Brain microvascular endothelial cell (primary cell): ENCODE data around the gene AKAP12.

Experiments
- DNase-seq: peaks from one replicate; pipeline ENCODE4 v3.0.0-alpha.2; 2020
- H3K27ac ChIP-seq: fragments of 250-450 bp; sonication (Bioruptor Pico); 2 replicates; pipeline ENCODE4 v1.5.1; 2020; ENCODE audit warnings: mild to moderate bottlenecking, moderate library complexity
- H3K27me3 ChIP-seq: fragments of 250-450 bp; sonication (Bioruptor Pico); replicated peaks from 2 replicates; pipeline ENCODE4 v1.5.1; 2020; ENCODE audit warnings: mild to moderate bottlenecking
- H3K36me3 ChIP-seq: fragments of 250-450 bp; sonication (Bioruptor Pico); replicated peaks from 2 replicates; pipeline ENCODE4 v1.5.1; 2020; ENCODE audit warnings: mild to moderate bottlenecking
- H3K4me3 ChIP-seq: 2 replicates; pipeline ENCODE4 v1.5.1; 2011; ENCODE audit warnings: low read depth, mild to moderate bottlenecking, control low read depth, low read length, moderate library complexity
- CTCF ChIP-seq: IDR thresholded peaks from 2 replicates; pipeline ENCODE4 v1.5.1; 2011; ENCODE audit warnings: low read depth, mild to moderate bottlenecking, moderate library complexity, low read length, control low read depth, inconsistent platforms; ENCODE audit errors: missing control alignments
- in situ Hi-C: cut with HindIII; loops from 2 replicates; pipeline ENCODE4 v1.10.0; 2017; ENCODE audit warnings: low sequenced_read_pairs, low pct_ligation_motif_present

Gene AKAP12

DNA sequence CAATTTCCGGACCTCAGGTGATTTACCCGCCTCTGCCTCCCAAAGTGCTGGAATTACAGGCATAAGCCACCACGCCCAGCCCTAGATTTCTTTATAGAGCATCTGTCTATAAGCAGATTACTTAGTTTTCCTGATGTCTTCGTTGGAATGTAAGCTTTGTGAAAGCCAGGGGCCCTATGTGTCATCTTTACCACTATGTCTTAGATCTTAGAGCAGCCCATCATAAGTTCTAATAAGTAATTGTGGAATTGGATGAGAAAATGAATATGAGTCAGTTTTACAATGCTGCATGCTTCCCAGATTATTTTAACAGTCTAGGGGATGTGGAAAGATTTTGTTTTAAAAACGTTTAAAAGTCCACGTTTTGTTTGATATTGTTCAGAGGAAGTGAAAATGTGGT is 160.7 kb downstream of the AKAP12 start:
- in situ Hi-C loops, result no loop called here
- Histone ChIP-seq H3K36me3 (peaks cover 22% of the 10 kb centered on the region), H3K27ac (peak overlapping the region; percentile 17), H3K4me3 (no peak overlapping the region), H3K27me3 (no peaks in the 10 kb centered on the region)
- peak; percentile 47 for DNase-seq
- no peak for TF ChIP-seq CTCF

DNA sequence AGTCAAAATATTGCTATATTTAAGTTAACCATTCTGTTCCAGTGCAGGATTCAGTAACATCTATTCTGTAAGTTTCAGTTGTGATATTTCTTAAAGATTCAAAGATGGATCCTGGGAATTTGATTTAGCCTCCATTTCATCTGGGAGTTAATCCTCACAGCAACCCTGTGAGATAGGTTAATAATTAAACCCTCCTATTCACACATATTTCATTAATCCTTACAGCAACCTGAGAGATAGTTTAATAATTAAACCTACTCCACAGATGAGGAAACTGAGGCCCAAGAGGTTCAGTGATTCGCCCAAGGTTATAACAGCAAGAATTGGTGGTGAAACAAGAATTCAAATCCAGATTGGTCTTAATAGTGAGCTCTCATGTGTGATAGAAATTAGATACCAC is 162.5 kb downstream of the AKAP12 start:
- no peak for TF ChIP-seq CTCF
- H3K27ac ChIP-seq, result no peak overlapping the region
- peaks cover 25% of the 10 kb centered on the region for H3K36me3 ChIP-seq
- no peaks in the 10 kb centered on the region for H3K27me3 ChIP-seq
- no peak for DNase-seq
- in situ Hi-C loops, result no loop called here
- H3K4me3 ChIP-seq, result no peak overlapping the region

DNA sequence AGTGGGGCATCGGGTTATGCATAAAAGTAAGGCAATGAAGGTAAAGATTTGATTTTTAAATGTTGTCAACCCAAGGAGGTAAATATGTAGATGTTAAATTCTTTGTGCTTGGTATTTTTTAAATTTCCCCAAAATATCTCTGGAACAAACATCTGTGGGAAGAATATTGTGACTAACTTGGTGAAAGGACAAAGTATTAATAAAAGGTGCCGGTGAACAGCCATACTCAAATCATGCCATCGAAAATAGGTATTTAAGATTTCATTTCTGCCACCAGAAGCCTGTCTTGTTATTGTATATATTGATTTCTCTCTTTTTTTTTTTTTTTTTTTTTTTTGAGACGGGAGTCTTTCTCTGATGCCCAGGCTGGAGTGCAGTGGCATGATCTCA is 164.1 kb downstream of the AKAP12 start:
- in situ Hi-C loops, result no loop called here
- H3K4me3 ChIP-seq, result no peak overlapping the region
- H3K27me3 ChIP-seq, result no peaks in the 10 kb centered on the region
- DNase-seq, result no peak
- no peak overlapping the region for H3K27ac ChIP-seq
- TF ChIP-seq CTCF, result no peak
- peaks cover 30% of the 10 kb centered on the region for H3K36me3 ChIP-seq
